Fibroblast of lung (primary cell): ENCODE data around the gene SEMA5A. TPM values are rescaled to one million over a fixed set of nuclear protein-coding genes. Genes with fewer than 3 reads are reported as not detected.

Experiments
- DNase-seq, 2 donors: peaks; one replicate each; pipeline versions ENCODE4 v3.0.0 to v3.0.0-alpha.2; 2010; ENCODE audit warnings: low read depth in 2 of 2
- H2AFZ ChIP-seq: 2 replicates; pipeline ENCODE4 v1.5.1; 2012; ENCODE audit warnings: low read length, control low read depth, inconsistent platforms
- H3K27ac ChIP-seq: 2 replicates; pipeline ENCODE4 v1.5.1; 2011; ENCODE audit warnings: low read length, control low read depth; ENCODE audit not compliant: insufficient read depth
- H3K27me3 ChIP-seq: 2 replicates; pipeline ENCODE4 v1.5.1; 2011; ENCODE audit warnings: mild to moderate bottlenecking, low read length; ENCODE audit not compliant: control insufficient read depth, insufficient read depth
- H3K36me3 ChIP-seq: 2 replicates; pipeline ENCODE4 v1.5.1; 2011; ENCODE audit warnings: low read length; ENCODE audit not compliant: control insufficient read depth, insufficient read depth
- H3K4me1 ChIP-seq: 2 replicates; pipeline ENCODE4 v1.5.1; 2011; ENCODE audit warnings: low read length; ENCODE audit not compliant: control insufficient read depth, insufficient read depth; ENCODE audit errors: extremely low read depth
- H3K4me2 ChIP-seq: 2 replicates; pipeline ENCODE4 v1.5.1; 2011; ENCODE audit warnings: low read length, control low read depth; ENCODE audit not compliant: insufficient read depth; ENCODE audit errors: extremely low read depth
- H3K4me3 ChIP-seq, 4 experiments: fragments of 200-600 bp in 1 of 4; sonication (generic) in 1 of 4; replicated peaks in 1 of 4; 2 replicates each; pipeline ENCODE4 v1.5.1; 2011 to 2016; ENCODE audit warnings: low read length in 4 of 4, low read depth in 3 of 4, mild to moderate bottlenecking in 3 of 4, control low read depth in 2 of 4, inconsistent platforms in 1 of 4, mixed read lengths in 1 of 4; ENCODE audit not compliant: insufficient read depth in 1 of 4; ENCODE audit errors: control extremely low read depth in 1 of 4
- H3K79me2 ChIP-seq: 2 replicates; pipeline ENCODE4 v1.5.1; 2012; ENCODE audit warnings: mild to moderate bottlenecking, low read length, inconsistent platforms; ENCODE audit not compliant: control insufficient read depth, insufficient read depth
- H3K9ac ChIP-seq: 2 replicates; pipeline ENCODE4 v1.5.1; 2011; ENCODE audit warnings: mild to moderate bottlenecking, low read length, control low read depth; ENCODE audit not compliant: insufficient read depth
- H3K9me3 ChIP-seq: 2 replicates; pipeline ENCODE4 v1.5.1; 2012; ENCODE audit warnings: low read depth, low read length; ENCODE audit not compliant: control insufficient read depth, insufficient read depth
- H4K20me1 ChIP-seq: 2 replicates; pipeline ENCODE4 v1.5.1; 2011; ENCODE audit warnings: low read length; ENCODE audit not compliant: control insufficient read depth, insufficient read depth; ENCODE audit errors: extremely low read depth
- EZH2 ChIP-seq: IDR thresholded peaks from 2 replicates; pipeline ENCODE4 v1.5.1; 2012; ENCODE audit warnings: low read length, control low read depth, mild to moderate bottlenecking; ENCODE audit errors: missing control alignments
- polyA plus RNA-seq, 2 donors: library from polyadenylated mRNA; depleted of rRNA in 1 of 2; stranded (reverse) in 1 of 2; unstranded in 1 of 2; fragments of >200 nt; gene quantifications; 2 replicates each; pipeline ENCODE4 v1.2.1, GENCODE V29; 2011 to 2012; ENCODE audit warnings: missing spikeins in 1 of 2
- total RNA-seq: library from RNA; depleted of rRNA; stranded (reverse); fragments of >200 nt; gene quantifications from 2 replicates; pipeline ENCODE4 v1.2.1, GENCODE V29; 2014
- TF ChIP-seq, protein P1 (sequence below), 2 donors: IDR thresholded peaks in 1 of 2; conservative IDR thresholded peaks in 1 of 2; 1 replicate in 1 of 2; 2 replicates in 1 of 2; pipeline ENCODE4 v1.5.1; 2011 to 2012; ENCODE audit warnings: low read length in 2 of 2, control low read depth in 1 of 2, inconsistent platforms in 1 of 2, low read depth in 1 of 2, mild to moderate bottlenecking in 1 of 2

SEMA5A gene
- total and polyA plus RNA-seq, 2 donors (not counting 1 experiment from before 2014, with no cell fraction given) = 30.6 to 49.0 TPM

DNA sequence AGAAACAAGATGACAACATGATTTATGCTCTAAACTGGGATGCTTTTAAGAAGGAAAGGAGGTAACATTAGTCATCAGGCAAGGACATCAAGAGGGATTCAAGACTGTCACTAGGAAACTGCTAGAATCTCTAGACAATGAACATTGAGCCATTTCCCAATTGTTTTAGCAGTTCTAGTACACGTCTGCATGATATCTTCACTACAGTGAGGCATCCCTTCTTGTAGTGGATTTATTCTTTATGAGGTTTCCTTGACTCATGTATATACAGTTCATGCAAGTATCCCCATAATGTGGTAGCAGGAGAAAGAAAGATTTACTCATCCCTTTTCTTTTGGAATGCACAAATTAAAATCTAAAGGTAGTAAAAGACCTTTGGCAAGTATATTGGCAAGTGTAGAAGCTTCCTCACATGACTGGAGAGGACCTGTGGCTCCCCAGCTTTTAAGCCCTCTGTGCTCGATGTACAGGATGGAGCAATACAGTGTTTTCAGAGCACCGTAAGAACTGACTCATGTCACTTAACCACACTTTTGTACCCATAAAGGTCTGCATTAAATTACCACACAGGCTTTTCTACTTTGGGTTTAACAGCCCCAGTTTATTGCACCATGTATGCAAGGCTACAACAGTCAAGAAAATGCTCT, 335.9 kb downstream of the SEMA5A start:
- no peaks in the 10 kb centered on the region for H3K27me3 ChIP-seq

DNA sequence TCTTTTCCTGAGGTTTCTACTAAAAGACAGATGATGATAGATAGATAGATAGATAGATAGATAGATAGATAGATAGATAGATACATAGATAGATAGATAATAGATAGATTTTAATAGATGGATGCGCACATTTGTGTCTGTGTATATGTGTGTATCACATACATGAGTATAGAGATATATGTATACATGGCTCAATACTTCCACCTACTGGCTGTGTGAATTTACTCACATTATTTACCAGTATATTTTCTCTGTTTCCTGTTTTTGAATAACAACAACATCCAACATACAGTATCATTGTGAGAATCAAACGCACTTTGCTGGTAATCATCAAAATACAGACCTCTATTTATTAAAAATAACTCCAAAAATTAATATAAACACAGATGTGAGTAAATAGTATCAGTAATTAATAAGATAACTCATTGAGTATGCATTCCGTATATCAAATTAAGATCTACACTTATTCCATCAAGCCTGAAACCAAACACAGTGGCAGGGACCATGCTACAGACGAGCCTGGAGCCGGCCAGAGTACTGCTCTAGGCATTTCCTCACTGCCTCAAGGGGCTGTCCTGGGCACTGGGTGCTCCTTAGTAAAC, 338.0 kb downstream of the SEMA5A start:
- Histone ChIP-seq H3K4me2 (no peak overlapping the region), H4K20me1 (no peaks in the 10 kb centered on the region), H3K9ac (no peak overlapping the region), H2AFZ (no peak overlapping the region), H3K36me3 (no peaks in the 10 kb centered on the region), H3K27me3 (no peaks in the 10 kb centered on the region), H3K27ac (no peak overlapping the region), H3K79me2 (no peaks in the 10 kb centered on the region), H3K9me3 (no peaks in the 10 kb centered on the region), H3K4me1 (peaks cover 3% of the 10 kb centered on the region), H3K4me3 (no peak overlapping the region)
- TF ChIP-seq, protein P1, sequence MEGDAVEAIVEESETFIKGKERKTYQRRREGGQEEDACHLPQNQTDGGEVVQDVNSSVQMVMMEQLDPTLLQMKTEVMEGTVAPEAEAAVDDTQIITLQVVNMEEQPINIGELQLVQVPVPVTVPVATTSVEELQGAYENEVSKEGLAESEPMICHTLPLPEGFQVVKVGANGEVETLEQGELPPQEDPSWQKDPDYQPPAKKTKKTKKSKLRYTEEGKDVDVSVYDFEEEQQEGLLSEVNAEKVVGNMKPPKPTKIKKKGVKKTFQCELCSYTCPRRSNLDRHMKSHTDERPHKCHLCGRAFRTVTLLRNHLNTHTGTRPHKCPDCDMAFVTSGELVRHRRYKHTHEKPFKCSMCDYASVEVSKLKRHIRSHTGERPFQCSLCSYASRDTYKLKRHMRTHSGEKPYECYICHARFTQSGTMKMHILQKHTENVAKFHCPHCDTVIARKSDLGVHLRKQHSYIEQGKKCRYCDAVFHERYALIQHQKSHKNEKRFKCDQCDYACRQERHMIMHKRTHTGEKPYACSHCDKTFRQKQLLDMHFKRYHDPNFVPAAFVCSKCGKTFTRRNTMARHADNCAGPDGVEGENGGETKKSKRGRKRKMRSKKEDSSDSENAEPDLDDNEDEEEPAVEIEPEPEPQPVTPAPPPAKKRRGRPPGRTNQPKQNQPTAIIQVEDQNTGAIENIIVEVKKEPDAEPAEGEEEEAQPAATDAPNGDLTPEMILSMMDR (conservative IDR thresholded peaks at IDR 0.05 in 1 of 2, IDR thresholded peaks at IDR 0.05 in 1 of 2; ENCODE audit: low read depth in 1 of 2, low read length in 2 of 2) = peak in 1 of 2 donors; percentile 41
- TF ChIP-seq EZH2 = no peak
- DNase-seq = peak; percentile 45 to 81

More for the DNA sequence above, 335.9 kb downstream of the SEMA5A start:
- no peak overlapping the region for H3K27ac ChIP-seq
- no peaks in the 10 kb centered on the region for H3K9me3 ChIP-seq
- no peak overlapping the region for H3K9ac ChIP-seq
- H3K4me3 ChIP-seq = no peak overlapping the region
- TF ChIP-seq EZH2 = no peak
- TF ChIP-seq, protein P1 (conservative IDR thresholded peaks at IDR 0.05 in 1 of 2, IDR thresholded peaks at IDR 0.05 in 1 of 2; ENCODE audit: low read depth in 1 of 2, low read length in 2 of 2) = no peak
- no peaks in the 10 kb centered on the region for H4K20me1 ChIP-seq
- no peaks in the 10 kb centered on the region for H3K79me2 ChIP-seq
- no peaks in the 10 kb centered on the region for H3K36me3 ChIP-seq
- no peak for DNase-seq
- H3K4me2 ChIP-seq = no peak overlapping the region
- H2AFZ ChIP-seq = no peak overlapping the region
- H3K4me1 ChIP-seq = peaks cover 3% of the 10 kb centered on the region

DNA sequence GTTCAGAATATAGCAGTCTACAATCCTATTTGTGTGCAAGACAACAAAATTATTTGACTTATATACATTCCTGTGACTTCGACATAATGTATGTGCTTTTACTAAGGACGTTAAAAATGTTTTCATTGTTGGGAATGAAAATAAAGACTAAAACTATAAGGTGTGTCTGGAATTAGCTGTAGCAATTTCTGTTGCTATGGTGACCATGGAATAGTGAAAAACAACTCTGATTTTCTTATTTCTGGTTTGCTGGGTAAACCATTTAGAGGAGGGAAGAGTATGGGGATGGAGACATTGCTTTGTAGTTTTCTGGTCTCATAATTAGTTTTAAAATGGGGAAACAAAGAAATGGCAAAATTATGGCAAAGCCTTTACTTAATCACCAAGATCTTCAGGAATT, 343.2 kb downstream of the SEMA5A start:
- Histone ChIP-seq H4K20me1 (no peaks in the 10 kb centered on the region), H3K36me3 (no peaks in the 10 kb centered on the region), H3K9me3 (no peaks in the 10 kb centered on the region), H2AFZ (no peak overlapping the region), H3K27me3 (no peaks in the 10 kb centered on the region), H3K27ac (no peak overlapping the region), H3K4me2 (no peak overlapping the region), H3K79me2 (no peaks in the 10 kb centered on the region), H3K4me3 (no peak overlapping the region), H3K9ac (no peak overlapping the region), H3K4me1 (peaks cover 2% of the 10 kb centered on the region)
- no peak for DNase-seq
- TF ChIP-seq, protein P1 (conservative IDR thresholded peaks at IDR 0.05 in 1 of 2, IDR thresholded peaks at IDR 0.05 in 1 of 2; ENCODE audit: low read depth in 1 of 2, low read length in 2 of 2) = no peak
- no peak for TF ChIP-seq EZH2
